Neural progenitor cell (in vitro differentiated cells): ENCODE results near the gene ADAMTS14.

Source experiments
- CTCF ChIP-seq: fragments of 200-600 bp; sonication (generic); IDR thresholded peaks from 2 replicates; pipeline ENCODE4 v1.5.1; 2017; ENCODE audit warnings: antibody characterized with exemption, mild to moderate bottlenecking
- EZH2 ChIP-seq: fragments of 200-600 bp; sonication (generic); IDR thresholded peaks from 2 replicates; pipeline ENCODE4 v1.6.1; 2017; ENCODE audit warnings: antibody characterized with exemption, mild to moderate bottlenecking, moderate library complexity
- EZH2phosphoT487 ChIP-seq: fragments of 200-600 bp; sonication (generic); IDR thresholded peaks from 2 replicates; pipeline ENCODE4 v1.6.1; 2017; ENCODE audit warnings: antibody characterized with exemption

- TF ChIP-seq CTCF (no peak), EZH2 (no peak), EZH2phosphoT487 (no peak)
Measured at GRCh38 chr10:70678757-70679489, 6.6 kb downstream of the ADAMTS14 start.
